Upper lobe of left lung (tissue), 6 donors: ENCODE results near the gene AQP1. TPM values are rescaled to one million over a fixed set of nuclear protein-coding genes. Genes with fewer than 3 reads are reported as not detected.

ENCODE experiments used
- ATAC-seq, 2 donors: fragments of 200-7000 bp; cut with Tn5 transposase; one replicate each; pipeline ENCODE4 v1.9.1; 2022; ENCODE audit warnings: mild to moderate bottlenecking in 2 of 2, moderate library complexity in 2 of 2; ENCODE audit not compliant: low FRiP score in 2 of 2
- DNase-seq, 2 donors: peaks; one replicate each; pipeline ENCODE4 v3.0.0-alpha.2; 2019 to 2020
- H3K27ac ChIP-seq, 4 donors: fragments of 200-600 bp; sonication (generic); one replicate each; pipeline ENCODE4 v1.5.1; 2016 to 2019
- H3K27me3 ChIP-seq, 4 donors: fragments of 200-600 bp; sonication (generic); one replicate each; pipeline ENCODE4 v1.5.1; 2017 to 2019
- H3K36me3 ChIP-seq, 4 donors: fragments of 200-600 bp; sonication (generic); one replicate each; pipeline ENCODE4 v1.5.1; 2016 to 2019
- H3K4me1 ChIP-seq, 4 donors: fragments of 200-600 bp; sonication (generic); one replicate each; pipeline ENCODE4 v1.5.1; 2018 to 2019
- H3K4me3 ChIP-seq, 4 donors: fragments of 200-600 bp; sonication (generic); one replicate each; pipeline ENCODE4 v1.5.1; 2017 to 2019; ENCODE audit warnings: mild to moderate bottlenecking in 2 of 4, moderate library complexity in 1 of 4
- H3K9me3 ChIP-seq, 4 donors: fragments of 200-600 bp; sonication (generic); one replicate each; pipeline ENCODE4 v1.5.1; 2018 to 2019
- EP300 ChIP-seq, 4 donors: sonication (generic); formaldehyde crosslinking; IDR thresholded peaks; one replicate each; pipeline ENCODE4 v1.5.1; 2017; ENCODE audit warnings: antibody characterized with exemption in 4 of 4, control low read depth in 2 of 4
- POLR2A ChIP-seq, 4 donors: fragments of 450-650 bp; IDR thresholded peaks; one replicate each; pipeline ENCODE4 v1.5.1; 2016 to 2017; ENCODE audit warnings: antibody characterized with exemption in 4 of 4, mild to moderate bottlenecking in 2 of 4
- POLR2AphosphoS5 ChIP-seq, 2 donors: sonication (generic); formaldehyde crosslinking; IDR thresholded peaks; one replicate each; pipeline ENCODE4 v1.5.1; 2017; ENCODE audit warnings: antibody characterized with exemption in 2 of 2
- WGBS, 2 donors: methylation state at CpG; one replicate each; pipeline ENCODE4 v1.1.5; 2017 to 2018; 5-methylcytosine and 5-hydroxymethylcytosine counted together
- total RNA-seq, 6 donors: library from RNA; depleted of rRNA in 4 of 6; stranded (reverse); fragments of >200 nt in 4 of 6; gene quantifications; one replicate each; pipeline versions ENCODE4 v1.1.0 to v1.2.1, GENCODE V29; 2016 to 2021
- TF ChIP-seq, protein P1 (sequence below), 6 experiments: fragments of 450-650 bp in 4 of 6; fragments of 200-600 bp in 2 of 6; sonication (generic) in 2 of 6; IDR thresholded peaks; one replicate each; pipeline ENCODE4 v1.5.1; 2016 to 2019; ENCODE audit warnings: antibody characterized with exemption in 6 of 6
- donor health status: DM: no; HTN: no; CAD: no; lungs with moderate emphysema.
- donor health status: DM: no; HTN: yes; CAD: no; lungs with severe emphysema.

AQP1 gene
- total RNA-seq, 6 donors from 2014 or later = 113 to 1,228 (median 802) TPM

DNA sequence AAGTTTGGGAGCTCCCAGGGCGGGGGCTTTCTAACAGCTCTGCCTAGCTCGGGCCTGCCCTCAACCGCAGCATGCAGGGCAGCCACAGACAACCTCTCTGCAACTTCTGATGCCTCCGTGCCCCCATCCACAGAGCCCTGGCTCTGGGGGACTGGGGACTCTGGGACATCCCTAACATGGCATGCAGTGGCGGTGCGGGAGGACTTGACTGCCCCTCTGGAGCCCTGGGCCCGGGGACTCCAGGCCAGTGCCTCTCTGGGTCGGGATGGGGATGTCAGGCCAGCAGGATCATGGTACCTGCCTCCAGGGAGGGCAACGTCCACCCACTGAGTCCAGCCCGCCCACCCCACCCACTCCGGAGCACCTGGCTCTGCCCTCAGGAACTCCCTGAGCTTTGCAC, 520 bp upstream of the AQP1 start:
- Histone ChIP-seq H3K27ac (peak overlapping the region; percentile 76 to 89 (median 83)), H3K4me1 (peaks cover 59 to 87% (median 67%) of the 10 kb centered on the region in 4 donors), H3K36me3 (peaks cover 0 to 13% (median 2%) of the 10 kb centered on the region in 4 donors), H3K9me3 (no peaks in the 10 kb centered on the region), H3K27me3 (no peaks in the 10 kb centered on the region), H3K4me3 (peak overlapping the region in 3 of 4 donors; percentile 61 to 70 (median 68))
- ATAC-seq = no peak
- no peak for DNase-seq
- no peak for TF ChIP-seq POLR2A (IDR thresholded peaks at IDR 0.05)
- TF ChIP-seq EP300 (IDR thresholded peaks at IDR 0.05) = no peak
- TF ChIP-seq, protein P1, sequence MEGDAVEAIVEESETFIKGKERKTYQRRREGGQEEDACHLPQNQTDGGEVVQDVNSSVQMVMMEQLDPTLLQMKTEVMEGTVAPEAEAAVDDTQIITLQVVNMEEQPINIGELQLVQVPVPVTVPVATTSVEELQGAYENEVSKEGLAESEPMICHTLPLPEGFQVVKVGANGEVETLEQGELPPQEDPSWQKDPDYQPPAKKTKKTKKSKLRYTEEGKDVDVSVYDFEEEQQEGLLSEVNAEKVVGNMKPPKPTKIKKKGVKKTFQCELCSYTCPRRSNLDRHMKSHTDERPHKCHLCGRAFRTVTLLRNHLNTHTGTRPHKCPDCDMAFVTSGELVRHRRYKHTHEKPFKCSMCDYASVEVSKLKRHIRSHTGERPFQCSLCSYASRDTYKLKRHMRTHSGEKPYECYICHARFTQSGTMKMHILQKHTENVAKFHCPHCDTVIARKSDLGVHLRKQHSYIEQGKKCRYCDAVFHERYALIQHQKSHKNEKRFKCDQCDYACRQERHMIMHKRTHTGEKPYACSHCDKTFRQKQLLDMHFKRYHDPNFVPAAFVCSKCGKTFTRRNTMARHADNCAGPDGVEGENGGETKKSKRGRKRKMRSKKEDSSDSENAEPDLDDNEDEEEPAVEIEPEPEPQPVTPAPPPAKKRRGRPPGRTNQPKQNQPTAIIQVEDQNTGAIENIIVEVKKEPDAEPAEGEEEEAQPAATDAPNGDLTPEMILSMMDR (IDR thresholded peaks at IDR 0.05) = no peak
- no peak for TF ChIP-seq POLR2AphosphoS5 (IDR thresholded peaks at IDR 0.05)
- 50 to 63% methylated on average over 2 to 9 of the region's 11 CpGs for WGBS, 2 donors

DNA sequence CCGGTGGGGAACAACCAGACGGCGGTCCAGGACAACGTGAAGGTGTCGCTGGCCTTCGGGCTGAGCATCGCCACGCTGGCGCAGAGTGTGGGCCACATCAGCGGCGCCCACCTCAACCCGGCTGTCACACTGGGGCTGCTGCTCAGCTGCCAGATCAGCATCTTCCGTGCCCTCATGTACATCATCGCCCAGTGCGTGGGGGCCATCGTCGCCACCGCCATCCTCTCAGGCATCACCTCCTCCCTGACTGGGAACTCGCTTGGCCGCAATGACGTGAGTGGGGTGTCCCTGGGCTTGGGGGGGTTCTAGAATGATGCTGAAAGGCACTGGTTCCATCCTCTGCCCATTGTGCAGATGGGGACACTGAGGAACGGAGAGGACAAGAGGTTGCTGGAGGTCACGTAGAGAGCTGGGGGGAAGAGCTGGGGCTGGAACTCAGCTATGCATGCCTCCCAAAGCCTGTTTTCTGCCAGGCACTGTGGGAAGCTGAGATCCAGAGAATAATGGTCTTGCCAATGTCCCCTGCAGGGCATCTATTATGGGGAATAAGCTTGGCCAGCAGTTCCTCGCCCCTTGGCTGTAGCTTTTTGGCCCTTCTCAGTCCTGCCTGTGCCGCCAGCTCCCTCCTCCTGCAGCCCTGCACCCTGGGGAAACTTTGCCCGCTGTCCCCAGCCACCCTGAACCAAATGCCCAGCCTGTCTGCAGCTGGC, 523 bp downstream of the AQP1 start:
- peaks cover 50 to 77% (median 58%) of the 10 kb centered on the region in 4 donors for H3K4me1 ChIP-seq
- DNase-seq = peak in 1 of 2 donors; percentile 78
- H3K4me3 ChIP-seq = peak overlapping the region; percentile 22 to 70 (median 64)
- 51 to 56% methylated on average over 12 to 26 of the region's 26 CpGs for WGBS, 2 donors
- no peaks in the 10 kb centered on the region for H3K27me3 ChIP-seq
- ATAC-seq = no peak
- no peaks in the 10 kb centered on the region for H3K9me3 ChIP-seq
- peaks cover 0 to 19% (median 3%) of the 10 kb centered on the region in 4 donors for H3K36me3 ChIP-seq
- peak in 1 of 4 donors; percentile 7 for TF ChIP-seq POLR2A (IDR thresholded peaks at IDR 0.05)
- TF ChIP-seq POLR2AphosphoS5 (IDR thresholded peaks at IDR 0.05) = no peak
- peak overlapping the region; percentile 76 to 89 (median 83) for H3K27ac ChIP-seq

DNA sequence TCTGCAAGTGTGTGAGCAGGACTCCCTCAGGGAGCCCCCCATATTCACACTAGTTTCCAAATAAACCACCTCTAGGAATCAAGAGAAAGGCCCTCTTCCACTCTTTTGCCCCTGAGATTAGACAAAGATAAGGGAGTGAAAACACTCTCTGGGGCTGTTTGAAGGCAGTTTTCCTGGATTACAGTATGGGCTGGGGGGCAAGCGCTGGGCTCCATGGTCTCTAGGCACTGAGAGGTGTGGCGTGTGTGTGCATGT, 1.0 kb downstream of the AQP1 start:
- Histone ChIP-seq H3K27ac (peak overlapping the region; percentile 76 to 89 (median 83)), H3K4me1 (peaks cover 49 to 77% (median 54%) of the 10 kb centered on the region in 4 donors), H3K9me3 (no peaks in the 10 kb centered on the region), H3K36me3 (peaks cover 0 to 19% (median 3%) of the 10 kb centered on the region in 4 donors), H3K27me3 (no peaks in the 10 kb centered on the region), H3K4me3 (peak overlapping the region; percentile 22 to 70 (median 64))
- WGBS, 2 donors = 52 to 56% methylated on average over 2 of the region's 2 CpGs
- no peak for ATAC-seq
- no peak for TF ChIP-seq POLR2A (IDR thresholded peaks at IDR 0.05)
- TF ChIP-seq, protein P1 (IDR thresholded peaks at IDR 0.05) = no peak
- TF ChIP-seq EP300 (IDR thresholded peaks at IDR 0.05) = no peak
- no peak for TF ChIP-seq POLR2AphosphoS5 (IDR thresholded peaks at IDR 0.05)
- DNase-seq = no peak

DNA sequence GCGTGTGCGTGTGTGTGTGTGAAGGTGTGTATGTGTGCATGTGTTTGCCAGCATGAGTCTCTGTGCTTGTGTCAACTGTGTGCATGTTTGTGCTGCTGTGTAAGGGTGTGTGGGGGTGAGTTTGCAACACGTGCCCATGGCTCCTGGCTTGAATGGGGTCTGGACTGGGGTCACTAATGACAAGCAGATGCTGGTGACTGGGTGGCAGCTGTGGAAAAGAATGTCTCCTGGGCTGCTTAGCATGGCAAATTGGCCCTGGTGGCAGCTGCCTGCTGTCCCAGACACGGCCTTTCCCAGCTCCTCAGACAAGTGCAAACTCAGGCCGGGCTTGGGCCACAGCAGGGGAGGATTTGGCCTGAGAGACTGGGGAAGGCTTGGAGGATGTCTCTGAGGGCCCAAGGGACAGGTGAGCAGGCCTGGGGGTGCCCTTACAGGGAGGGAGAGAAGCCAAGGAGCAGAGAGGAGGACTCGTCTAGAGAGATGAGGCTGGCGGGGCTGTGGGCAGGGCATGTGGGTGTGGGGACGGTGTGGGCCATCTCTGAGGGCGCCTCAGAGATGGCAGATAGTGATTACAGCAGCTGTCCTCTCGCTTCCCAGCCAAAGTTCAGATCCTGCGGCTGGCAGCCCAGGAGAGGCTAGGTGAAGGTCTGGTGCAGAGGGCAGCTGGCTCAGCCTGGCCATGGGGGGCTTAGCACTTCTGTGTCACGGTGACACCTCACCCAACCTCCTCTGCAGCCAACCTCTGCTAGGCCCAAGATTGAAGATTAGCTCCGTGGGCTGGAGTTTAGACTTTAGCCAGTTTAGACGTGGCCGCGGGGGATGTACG, 1.5 kb downstream of the AQP1 start:
- H3K27me3 ChIP-seq = no peaks in the 10 kb centered on the region
- H3K4me3 ChIP-seq = peak overlapping the region; percentile 22 to 70 (median 64)
- H3K36me3 ChIP-seq = peaks cover 0 to 19% (median 3%) of the 10 kb centered on the region in 4 donors
- TF ChIP-seq, protein P1 (IDR thresholded peaks at IDR 0.05) = no peak
- TF ChIP-seq POLR2AphosphoS5 (IDR thresholded peaks at IDR 0.05) (no peak), POLR2A (IDR thresholded peaks at IDR 0.05) (no peak), EP300 (IDR thresholded peaks at IDR 0.05) (no peak)
- peak overlapping the region; percentile 76 to 89 (median 83) for H3K27ac ChIP-seq
- DNase-seq = peak in 1 of 2 donors; percentile 58
- H3K9me3 ChIP-seq = no peaks in the 10 kb centered on the region
- no peak for ATAC-seq
- WGBS, 2 donors = 40 to 47% methylated on average over 12 to 16 of the region's 17 CpGs
- peaks cover 49 to 77% (median 52%) of the 10 kb centered on the region in 4 donors for H3K4me1 ChIP-seq

DNA sequence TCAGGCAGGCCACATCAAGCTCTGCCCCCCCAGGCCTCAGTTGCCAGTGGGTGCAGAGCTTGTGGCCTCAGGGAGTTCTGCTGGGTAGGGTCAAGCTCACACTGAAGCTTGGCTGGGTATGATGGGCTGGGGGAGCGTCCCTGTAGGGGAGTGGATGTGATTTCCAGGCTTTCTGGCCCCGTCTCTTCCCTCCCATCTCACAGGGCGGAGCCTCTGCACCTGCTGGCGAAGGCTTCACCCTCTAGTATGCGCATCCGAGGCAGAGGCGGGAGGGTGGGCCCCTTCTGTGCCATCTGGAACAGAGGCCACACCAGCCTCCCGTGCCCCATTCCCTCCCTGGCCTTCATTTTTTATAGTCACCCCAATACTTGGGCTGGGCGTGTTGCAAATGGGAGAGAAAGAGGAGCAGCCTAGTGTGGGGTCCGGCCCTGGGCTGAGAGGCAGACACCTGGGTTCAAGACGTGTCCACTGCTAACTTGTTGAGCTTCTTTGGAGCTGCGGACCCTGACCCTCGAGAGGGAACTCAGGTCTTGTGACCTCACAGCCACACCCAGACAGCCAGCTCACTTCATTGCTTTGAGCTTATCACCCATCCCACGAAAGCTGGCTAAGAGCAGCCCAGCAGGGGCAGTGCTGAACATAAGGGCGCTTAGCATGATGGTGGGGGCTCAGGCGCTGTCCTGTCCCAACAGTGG, 2.3 kb downstream of the AQP1 start:
- DNase-seq (peak in 1 of 2 donors; percentile 33), ATAC-seq (no peak)
- WGBS, 2 donors = 33% methylated on average over 15 to 16 of the region's 16 CpGs
- Histone ChIP-seq H3K36me3 (peaks cover 0 to 23% (median 3%) of the 10 kb centered on the region in 4 donors), H3K27ac (peak overlapping the region; percentile 76 to 89 (median 83)), H3K27me3 (no peaks in the 10 kb centered on the region), H3K9me3 (no peaks in the 10 kb centered on the region), H3K4me1 (peaks cover 51 to 77% (median 52%) of the 10 kb centered on the region in 4 donors), H3K4me3 (peak overlapping the region; percentile 22 to 70 (median 64))
- TF ChIP-seq POLR2A (IDR thresholded peaks at IDR 0.05) (no peak), EP300 (IDR thresholded peaks at IDR 0.05) (no peak), POLR2AphosphoS5 (IDR thresholded peaks at IDR 0.05) (no peak)
- TF ChIP-seq, protein P1 (IDR thresholded peaks at IDR 0.05) = no peak
